Gastrocnemius medialis (tissue), 4 donors: ENCODE measurements around the gene PRDM8.

Experiments
- CTCF ChIP-seq, 5 experiments: fragments of 450-650 bp in 3 of 5; fragments of 200-600 bp in 2 of 5; sonication (generic) in 2 of 5; IDR thresholded peaks in 4 of 5; conservative IDR thresholded peaks in 1 of 5; 1 replicate in 4 of 5; 2 replicates in 1 of 5; pipeline ENCODE4 v1.5.1; 2016 to 2019; ENCODE audit warnings: antibody characterized with exemption in 5 of 5, mild to moderate bottlenecking in 3 of 5, moderate library complexity in 3 of 5
- POLR2A ChIP-seq, 2 donors: fragments of 450-650 bp; IDR thresholded peaks; one replicate each; pipeline ENCODE4 v1.6.1; 2017; ENCODE audit warnings: antibody characterized with exemption in 2 of 2, mild to moderate bottlenecking in 2 of 2, moderate library complexity in 2 of 2

- TF ChIP-seq CTCF (IDR thresholded peaks at IDR 0.05 in 4 of 5, conservative IDR thresholded peaks at IDR 0.05 in 1 of 5) (no peak), POLR2A (IDR thresholded peaks at IDR 0.05) (no peak)
Measured at GRCh38 chr4:80199947-80200346, 2.6 kb downstream of the PRDM8 start.
